OCI-LY3 (cell line): Measurements from ENCODE around the gene LSR.

Source experiments
- H2AFZ ChIP-seq: fragments of 200-600, 300-600 bp; shearing (Covaris generic); 2 replicates; pipeline ENCODE4 v1.6.0; 2014; ENCODE audit warnings: antibody characterized with exemption, low read depth, low read length
- H3K27ac ChIP-seq: fragments of 200-600, 300-600 bp; sonication (generic); 2 replicates; pipeline ENCODE4 v1.5.1; 2014; ENCODE audit warnings: mild to moderate bottlenecking, low read length, moderate library complexity, mixed read lengths
- H3K27me3 ChIP-seq: fragments of 200-600, 300-600 bp; sonication (generic); 2 replicates; pipeline ENCODE4 v1.6.1; 2014; ENCODE audit warnings: low read depth, low read length, mixed read lengths
- H3K36me3 ChIP-seq: fragments of 200-600, 300-600 bp; sonication (generic); replicated peaks from 2 replicates; pipeline ENCODE3; 2014; ENCODE audit warnings: low read depth, low read length, mixed read lengths
- H3K4me1 ChIP-seq: fragments of 300-600, 200-600 bp; sonication (generic); 2 replicates; pipeline ENCODE4 v1.6.1; 2014; ENCODE audit warnings: low read length, mixed read lengths
- H3K4me2 ChIP-seq: fragments of 200-600, 300-600 bp; sonication (generic); 2 replicates; pipeline ENCODE4 v1.6.1; 2014; ENCODE audit warnings: low read length, mixed read lengths
- H3K4me3 ChIP-seq: fragments of 300-600, 200-600 bp; sonication (generic); 2 replicates; pipeline ENCODE4 v1.5.1; 2014; ENCODE audit warnings: antibody characterized with exemption, mild to moderate bottlenecking, low read length, moderate library complexity
- H3K79me2 ChIP-seq: fragments of 300-600, 200-600 bp; shearing (Covaris generic); 2 replicates; pipeline ENCODE4 v1.6.1; 2014; ENCODE audit warnings: mild to moderate bottlenecking, low read length, mixed read lengths
- H3K9ac ChIP-seq: fragments of 300-600, 200-600 bp; shearing (Covaris generic); 2 replicates; pipeline ENCODE4 v1.6.0; 2014; ENCODE audit warnings: mild to moderate bottlenecking, low read length, moderate library complexity
- H3K9me3 ChIP-seq: fragments of 200-600, 300-600 bp; shearing (Covaris generic); 2 replicates; pipeline ENCODE4 v1.6.1; 2014; ENCODE audit warnings: low read length, mixed read lengths; ENCODE audit not compliant: insufficient read depth
- H4K20me1 ChIP-seq: fragments of 200-600, 300-600 bp; sonication (generic); 2 replicates; pipeline ENCODE4 v1.6.1; 2016; ENCODE audit warnings: low read length, mixed read lengths; ENCODE audit not compliant: insufficient read depth
- CTCF ChIP-seq: fragments of 200-600, 300-600 bp; sonication (generic); IDR thresholded peaks from 2 replicates; pipeline ENCODE4 v1.5.1; 2014; ENCODE audit warnings: antibody characterized with exemption, low read length, low read depth
- EZH2phosphoT487 ChIP-seq: fragments of 200-600 bp; shearing (Covaris generic); IDR thresholded peaks from 2 replicates; pipeline ENCODE4 v1.6.1; 2018; ENCODE audit warnings: antibody characterized with exemption, mixed run types, low read depth

LSR gene

DNA sequence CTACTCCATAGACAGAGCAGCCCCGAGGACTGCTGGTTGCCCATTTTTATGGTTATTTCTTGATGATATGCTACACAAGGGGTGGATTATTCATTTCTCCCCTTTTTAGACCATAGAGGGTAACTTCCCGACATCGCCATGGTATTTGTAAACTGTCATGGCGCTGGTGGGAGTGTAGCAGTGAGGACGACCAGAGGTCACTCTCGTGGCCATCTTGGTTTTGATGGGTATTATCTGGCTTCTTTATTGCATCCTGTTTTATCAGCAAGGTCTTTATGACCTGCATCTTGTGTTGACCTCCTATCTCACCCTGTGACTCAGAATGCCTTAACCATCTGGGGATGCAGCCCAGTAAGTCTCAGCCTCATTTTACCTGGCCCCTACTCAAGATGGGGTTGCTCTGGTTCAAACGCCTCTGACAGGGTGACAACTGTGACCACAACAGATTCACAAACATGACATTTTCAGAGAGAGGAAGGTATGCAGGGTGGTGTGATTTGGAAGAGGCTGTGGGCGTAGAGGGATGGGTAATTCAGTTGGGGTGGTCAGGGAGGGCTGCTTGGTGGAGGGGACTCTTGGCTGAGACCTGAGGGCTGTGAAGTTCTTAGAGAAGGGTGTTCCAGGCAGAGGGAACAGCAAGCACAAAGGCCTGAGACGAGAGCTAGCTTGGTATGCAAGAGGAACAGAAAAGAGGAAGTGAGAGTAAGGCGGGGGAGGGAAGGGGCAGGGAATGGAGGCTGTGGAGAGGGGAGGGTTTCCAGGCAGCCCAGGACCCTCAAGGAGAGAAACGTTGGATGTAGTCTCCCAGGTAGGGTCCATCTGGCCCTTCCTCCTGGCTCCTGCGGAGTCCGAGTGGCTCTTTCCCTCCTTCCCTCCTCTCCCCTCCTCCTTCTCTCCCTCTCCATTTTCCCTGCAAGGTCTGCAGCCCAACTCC is 43.7 kb upstream of the LSR start:
- no peak for TF ChIP-seq CTCF
- TF ChIP-seq EZH2phosphoT487 = no peak
- H3K27ac ChIP-seq = peak overlapping the region; percentile 87
- no peaks in the 10 kb centered on the region for H3K27me3 ChIP-seq
- no peaks in the 10 kb centered on the region for H4K20me1 ChIP-seq
- H2AFZ ChIP-seq = peak overlapping the region; percentile 72; the same call in 1 of the 2 replicates
- H3K9ac ChIP-seq = peak overlapping the region; percentile 58
- H3K9me3 ChIP-seq = peaks cover 9% of the 10 kb centered on the region; the same call in 1 of the 2 replicates
- peak overlapping the region; percentile 51 for H3K4me3 ChIP-seq
- no peaks in the 10 kb centered on the region for H3K36me3 ChIP-seq
- H3K4me1 ChIP-seq = peaks cover 36% of the 10 kb centered on the region
- H3K79me2 ChIP-seq = no peaks in the 10 kb centered on the region
- H3K4me2 ChIP-seq = peak overlapping the region; percentile 77

- H3K9me3 ChIP-seq = peaks cover 9% of the 10 kb centered on the region; the same call in 1 of the 2 replicates
- H3K4me1 ChIP-seq = peaks cover 38% of the 10 kb centered on the region
- no peak for TF ChIP-seq CTCF
- TF ChIP-seq EZH2phosphoT487 = no peak
- peak overlapping the region; percentile 87 for H3K27ac ChIP-seq
- peak overlapping the region; percentile 51 for H3K4me3 ChIP-seq
- no peaks in the 10 kb centered on the region for H3K36me3 ChIP-seq
- peak overlapping the region; percentile 54 for H3K9ac ChIP-seq
- H4K20me1 ChIP-seq = no peaks in the 10 kb centered on the region
- H3K27me3 ChIP-seq = no peaks in the 10 kb centered on the region
- H3K4me2 ChIP-seq = peak overlapping the region; percentile 77
- no peaks in the 10 kb centered on the region for H3K79me2 ChIP-seq
- 0 out of 2 replicates have a peak overlapping the region, but pooled peaks have one; percentile 21 for H2AFZ ChIP-seq
Observed at GRCh38 chr19:35205733-35206323, 43.0 kb upstream of the LSR start.

DNA sequence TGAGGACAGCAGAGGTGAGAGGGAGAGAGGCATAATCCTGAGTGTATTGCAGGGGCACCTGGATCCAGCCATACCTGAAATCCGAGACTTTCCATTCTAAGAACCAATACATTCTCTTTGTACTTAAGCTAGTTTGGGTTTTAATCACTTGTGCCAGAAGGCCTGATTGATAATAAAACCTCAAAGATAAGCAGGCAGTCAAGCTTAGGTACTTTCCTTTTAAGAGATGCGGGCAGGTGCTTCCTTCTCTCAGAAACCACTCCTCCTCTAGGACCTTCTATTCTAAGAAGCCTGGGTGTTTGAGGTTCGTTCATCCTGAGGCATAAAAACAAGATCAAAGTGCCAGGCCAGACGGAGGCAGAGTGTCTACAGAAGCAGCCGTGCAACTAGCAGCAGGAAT is 42.4 kb upstream of the LSR start:
- Histone ChIP-seq H3K36me3 (no peaks in the 10 kb centered on the region), H2AFZ (no peak overlapping the region), H3K27me3 (no peaks in the 10 kb centered on the region), H3K9me3 (peaks cover 9% of the 10 kb centered on the region; the same call in 1 of the 2 replicates), H3K9ac (peak overlapping the region; percentile 37; the same call in 1 of the 2 replicates), H3K4me3 (peak overlapping the region; percentile 51; the same call in 1 of the 2 replicates), H3K27ac (peak overlapping the region; percentile 87), H3K4me2 (peak overlapping the region; percentile 77), H3K79me2 (no peaks in the 10 kb centered on the region), H3K4me1 (peaks cover 40% of the 10 kb centered on the region), H4K20me1 (no peaks in the 10 kb centered on the region)
- TF ChIP-seq EZH2phosphoT487 (no peak), CTCF (no peak)

DNA sequence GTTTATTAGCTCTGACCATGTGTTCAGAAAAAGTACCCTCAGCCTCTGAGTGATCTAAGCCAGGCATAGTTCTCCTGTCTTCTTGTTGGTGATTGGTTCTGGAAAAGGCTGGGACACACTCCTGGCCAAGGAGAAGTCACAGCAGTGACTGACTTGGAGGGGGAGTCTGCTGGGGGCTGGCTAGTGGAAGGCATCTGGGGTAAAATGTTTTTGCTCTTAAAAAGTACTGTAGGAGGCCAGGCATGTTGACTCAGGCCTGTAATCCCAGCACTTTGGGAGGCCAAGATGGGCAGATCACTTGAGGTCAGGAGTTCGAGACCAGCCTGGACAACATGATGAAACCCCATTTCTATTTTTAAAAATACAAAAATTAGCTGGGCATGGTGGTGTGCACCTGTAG is 41.9 kb upstream of the LSR start:
- Histone ChIP-seq H3K9me3 (peaks cover 9% of the 10 kb centered on the region; the same call in 1 of the 2 replicates), H3K4me3 (peak overlapping the region; percentile 22; the same call in 1 of the 2 replicates), H4K20me1 (no peaks in the 10 kb centered on the region), H2AFZ (no peak overlapping the region), H3K9ac (peak overlapping the region; percentile 37; the same call in 1 of the 2 replicates), H3K36me3 (no peaks in the 10 kb centered on the region), H3K4me1 (peaks cover 44% of the 10 kb centered on the region), H3K27me3 (no peaks in the 10 kb centered on the region), H3K79me2 (no peaks in the 10 kb centered on the region), H3K4me2 (peak overlapping the region; percentile 77), H3K27ac (peak overlapping the region; percentile 87)
- TF ChIP-seq EZH2phosphoT487 = no peak
- no peak for TF ChIP-seq CTCF
